K562 (cell line): ENCODE results near the gene KRTAP29-1. TPM values are rescaled to one million over a fixed set of nuclear protein-coding genes. Genes with fewer than 3 reads are reported as not detected.

Experiments
- ATAC-seq: fragments of 200-7000 bp; cut with Tn5 transposase; 3 replicates; pipeline ENCODE4 v1.9.1; 2020; ENCODE audit warnings: moderate library complexity
- BruUV-seq: library from RNA; stranded (reverse); fragments of 400-500 nt; replicated peaks from 2 replicates; lab custom pipeline; 2021; lab: Mats Ljungman, UMichigan
- CTCF ChIA-PET: fragments of 300-600 bp; formaldehyde crosslinking; extraction: SDS; loops from one replicate; lab custom pipeline; 2021; ENCODE audit warnings: low intra/inter-chr PET ratio; lab: Yijun Ruan, JAX
- POLR2A ChIA-PET: fragments of 300-600, 350-650 bp; sonication (Branson Sonifier 250); formaldehyde crosslinking; extraction: SDS; loops from one replicate; lab custom pipeline; 2021; ENCODE audit warnings: antibody characterized with exemption, inconsistent platforms; lab: Yijun Ruan, JAX
- DNase-seq, 4 experiments: peaks; one replicate each; pipeline versions ENCODE4 v3.0.0 to v3.0.0-alpha.2; 2011 to 2018; ENCODE audit warnings: low spot score in 3 of 4, mixed read lengths in 3 of 4; ENCODE audit errors: extremely low read depth in 1 of 4
- FAIRE-seq: peaks from 2 replicates; lab custom pipeline; 2011; peaks lifted over from hg19 to GRCh38; lab: Jason Lieb, UNC
- H2AFZ ChIP-seq: 2 replicates; pipeline ENCODE4 v1.6.0; 2011; ENCODE audit warnings: low read depth, low read length, control low read depth, inconsistent platforms
- H3K27ac ChIP-seq: fragments of 200-600 bp; 3 replicates; pipeline ENCODE4 v1.8.0; 2011; ENCODE audit warnings: low read depth, mild to moderate bottlenecking, control low read depth, inconsistent platforms, low read length, moderate library complexity, mixed read lengths; ENCODE audit errors: extremely low read depth
- H3K27me3 ChIP-seq, 2 experiments: fragments of 300-600 bp in 1 of 2; 2 replicates in 1 of 2; 3 replicates in 1 of 2; pipeline versions ENCODE4 v1.6.0 to v1.8.0; 2011; ENCODE audit warnings: inconsistent platforms in 2 of 2, low read length in 2 of 2, mild to moderate bottlenecking in 1 of 2, mixed read lengths in 1 of 2, moderate library complexity in 1 of 2; ENCODE audit not compliant: control insufficient read depth in 2 of 2, insufficient read depth in 2 of 2
- H3K36me3 ChIP-seq: fragments of 300-600 bp; 3 replicates; pipeline ENCODE4 v1.8.0; 2011; ENCODE audit warnings: mild to moderate bottlenecking, low read length, inconsistent platforms; ENCODE audit not compliant: control insufficient read depth, insufficient read depth
- H3K4me1 ChIP-seq, 2 experiments: fragments of 200-600 bp in 1 of 2; replicated peaks in 1 of 2; 2 replicates in 1 of 2; 3 replicates in 1 of 2; pipeline versions ENCODE4 v1.5.1 to v1.8.0; 2011; ENCODE audit warnings: inconsistent platforms in 2 of 2, low read length in 2 of 2, mild to moderate bottlenecking in 1 of 2, mixed read lengths in 1 of 2, moderate library complexity in 1 of 2; ENCODE audit not compliant: control insufficient read depth in 2 of 2, insufficient read depth in 2 of 2
- H3K4me2 ChIP-seq: 2 replicates; pipeline ENCODE4 v1.6.1; 2011; ENCODE audit warnings: low read length, control low read depth, inconsistent platforms, mixed read lengths; ENCODE audit not compliant: insufficient read depth
- H3K4me3 ChIP-seq: fragments of 200-600 bp; sonication (generic), shearing (Covaris generic); 2 replicates; pipeline ENCODE4 v1.5.1; 2016; ENCODE audit warnings: control low read depth, inconsistent platforms
- H3K79me2 ChIP-seq: fragments of 200-600 bp; 3 replicates; pipeline ENCODE4 v1.8.0; 2011; ENCODE audit warnings: low read length, inconsistent platforms; ENCODE audit not compliant: control insufficient read depth, insufficient read depth
- H3K9ac ChIP-seq, 2 experiments: 2 replicates each; pipeline versions ENCODE4 v1.6.0 to v1.6.1; 2011; ENCODE audit warnings: low read depth in 2 of 2, low read length in 2 of 2, control low read depth in 1 of 2, inconsistent platforms in 1 of 2, mild to moderate bottlenecking in 1 of 2, mixed read lengths in 1 of 2; ENCODE audit not compliant: insufficient read depth in 1 of 2
- H3K9me1 ChIP-seq: one replicate; pipeline ENCODE4 v1.6.0; 2011; ENCODE audit warnings: inconsistent platforms, mild to moderate bottlenecking, low read length, moderate library complexity; ENCODE audit not compliant: control insufficient read depth, insufficient read depth
- H3K9me3 ChIP-seq: replicated peaks from 2 replicates; pipeline ENCODE4 v1.5.1; 2011; ENCODE audit warnings: low read depth, low read length, inconsistent platforms; ENCODE audit not compliant: control insufficient read depth, insufficient read depth
- H4K20me1 ChIP-seq: replicated peaks from 2 replicates; pipeline ENCODE4 v1.6.1; 2011; ENCODE audit warnings: low read length, inconsistent platforms, mixed read lengths; ENCODE audit not compliant: control insufficient read depth, insufficient read depth
- FOXJ3 ChIP-seq: sonication (generic); formaldehyde crosslinking; IDR thresholded peaks from 2 replicates; pipeline ENCODE4 v1.4.0; 2020; ENCODE audit warnings: mild to moderate bottlenecking, missing genetic modification reagents
- MYC ChIP-seq, 2 experiments: fragments of 250-450 bp in 1 of 2; sonication (Bioruptor Pico) in 1 of 2; IDR thresholded peaks; 2 replicates each; pipeline versions ENCODE4 v1.5.1 to v1.6.1; 2012 to 2021; ENCODE audit warnings: low read depth in 2 of 2, borderline replicate concordance in 1 of 2, improper control_type of control experiment in 1 of 2, low read length in 1 of 2, mild to moderate bottlenecking in 1 of 2, moderate library complexity in 1 of 2
- NRF1 ChIP-seq, 2 experiments: fragments of 450-650 bp; IDR thresholded peaks in 1 of 2; conservative IDR thresholded peaks in 1 of 2; 2 replicates each; pipeline ENCODE4 v1.6.1; 2014; ENCODE audit warnings: mild to moderate bottlenecking in 2 of 2
- SRSF3 ChIP-seq: fragments of 200-400 bp; formaldehyde crosslinking; IDR thresholded peaks from 2 replicates; pipeline ENCODE4 v1.6.1; 2016; ENCODE audit warnings: mild to moderate bottlenecking, low read length, moderate library complexity; ENCODE audit not compliant: insufficient read depth
- ZKSCAN3 ChIP-seq: fragments of 250-450 bp; sonication (Bioruptor Pico); IDR thresholded peaks from 2 replicates; pipeline ENCODE4 v1.4.0; 2020
- ZNF282 ChIP-seq: sonication (generic); formaldehyde crosslinking; IDR thresholded peaks from 2 replicates; pipeline ENCODE4 v1.8.1; 2023; ENCODE audit warnings: missing genetic modification reagents
- ZNF395 ChIP-seq: fragments of 200-800 bp; sonication (Bioruptor generic); IDR thresholded peaks from 2 replicates; pipeline ENCODE4 v1.6.1; 2017; ENCODE audit warnings: missing genetic modification characterization, missing compliant biosample characterization
- ZNF57 ChIP-seq: fragments of 450-650 bp; formaldehyde crosslinking; IDR thresholded peaks from 2 replicates; pipeline ENCODE4 v1.4.0; 2020; ENCODE audit warnings: mild to moderate bottlenecking, moderate library complexity
- WGBS: fragments of 100-300 bp; shearing (Covaris generic); methylation state at CpG from one replicate; pipeline ENCODE4 v1.1.6; 2016; ENCODE audit warnings: low coverage, mixed read lengths; ENCODE audit not compliant: insufficient coverage; ENCODE audit errors: missing lambda C conversion rate; 5-methylcytosine and 5-hydroxymethylcytosine counted together
- in situ Hi-C: fragments of 300-500 bp; cut with MboI; formaldehyde crosslinking; loops from 4 replicates; pipeline ENCODE4 v1.15.0; 2018; ENCODE audit warnings: inconsistent platforms, mixed read lengths
- intact Hi-C: fragments of 100-400 bp; cut with micrococcal nuclease; formaldehyde crosslinking; loops from 2 replicates; pipeline ENCODE4 v1.14.2; 2022
- polyA plus RNA-seq, 8 experiments: library from polyadenylated mRNA; depleted of rRNA in 4 of 8; stranded (reverse) in 5 of 8; unstranded in 3 of 8; fragments of >200 nt; fragmentation: Nextera tagmentation in 2 of 8; fragmentation: Illumina TruSeq in 1 of 8; extraction: Ambion mirVana in 2 of 8; extraction: Trizol in 1 of 8; gene quantifications; 2 replicates each; pipeline versions ENCODE4 v1.2.1 to v1.2.3, GENCODE V29; 2011 to 2014; ENCODE audit warnings: inconsistent platforms in 1 of 8, missing spikeins in 1 of 8
- total RNA-seq, 7 experiments: library from RNA; depleted of rRNA in 6 of 7; stranded (reverse); fragments of >200 nt in 6 of 7; fragmentation: Illumina TruSeq in 2 of 7; extraction: Trizol in 2 of 7; gene quantifications; 2 replicates each; pipeline versions ENCODE4 v1.2.1 to v1.2.3, GENCODE V29; 2011 to 2021; ENCODE audit warnings: low replicate concordance in 1 of 7

KRTAP29-1 gene
- total and polyA plus RNA-seq, 9 of the 15 experiments (the other 6 are each of a cell fraction or from before 2014, with no cell fraction given): not detected

GRCh38 chr17:41335747-41336146, 33.1 kb upstream of the KRTAP29-1 start:
- BruUV-seq: no TSS peak
- CTCF ChIA-PET: no interaction called here

More at GRCh38 chr17:41335747-41336146, 33.1 kb upstream of the KRTAP29-1 start:
- peaks cover 0 to 12% of the 10 kb centered on the region in 2 experiments; a peak in 1 of 5 replicates for H3K27me3 ChIP-seq
- POLR2A ChIA-PET: interaction anchor here (0.7 kb wide), 1 partner anchor 10 kb away, joined by 5 read pairs; no protein-coding TSS in a partner anchor
- no peak for ATAC-seq
- H3K4me3 ChIP-seq: no peak overlapping the region
- FAIRE-seq: no peak
- H3K9ac ChIP-seq: no peak overlapping the region
- TF ChIP-seq NRF1 (conservative IDR thresholded peaks at IDR 0.05 in 1 of 2, IDR thresholded peaks at IDR 0.05 in 1 of 2) (peak; percentile 60 to 64), MYC (IDR thresholded peaks at IDR 0.05; ENCODE audit: low read depth, low read length) (no peak), MYC (CRISPR knock-in tag; IDR thresholded peaks at IDR 0.05; ENCODE audit: borderline replicate concordance, low read depth) (no peak), ZKSCAN3 (no peak), FOXJ3 (no peak), SRSF3 (no peak), ZNF395 (CRISPR knock-in tag) (no peak), ZNF57 (CRISPR knock-in tag) (no peak), ZNF282 (CRISPR knock-in tag) (no peak)
- TF ChIP-seq, all 486 proteins: peak for 1
- Histone ChIP-seq H3K36me3 (no peaks in the 10 kb centered on the region), H3K9me1 (no peaks in the 10 kb centered on the region), H3K79me2 (no peaks in the 10 kb centered on the region), H4K20me1 (no peaks in the 10 kb centered on the region), H3K4me1 (no peaks in the 10 kb centered on the region), H3K4me2 (no peak overlapping the region), H3K9me3 (no peaks in the 10 kb centered on the region), H3K27ac (no peak overlapping the region), H2AFZ (no peak overlapping the region)
- intact Hi-C loops: no loop called here
- in situ Hi-C loops: no loop called here
- WGBS: 0% methylated on average over 1 of the region's 1 CpG
- DNase-seq: no peak
